Naive thymus-derived CD8-positive, alpha-beta T cell (primary cell): ENCODE results near the gene TYMP. TPM values are rescaled to one million over a fixed set of nuclear protein-coding genes. Genes with fewer than 3 reads are reported as not detected.

Experiments used
- polyA plus RNA-seq, 3 donors: library from polyadenylated mRNA; unstranded; fragments of 300-500 nt; fragmentation: Illumina TruSeq; gene quantifications; one replicate each; pipeline ENCODE4 v1.2.3, GENCODE V29; 2021
- total RNA-seq, 8 experiments: library from RNA in 2 of 8; stranded (reverse) in 2 of 8; gene quantifications; one replicate each; pipeline ENCODE4 v1.2.3 and lab custom pipeline; 2021 to 2026

The TYMP gene
- total and polyA plus RNA-seq, 5 experiments from 2014 or later = 1.9 to 5.5 (median 3.1) TPM

Other genes starting within 250 kb of the TYMP start
- gene PLXNB2, start 222.4 kb downstream of the TYMP start, total RNA-seq = 10 to 100 TPM; 14.3 to 16.7 TPM
- 1 to 10 TPM in 2 of 3 donors, under 1 TPM in 1; 0.72 to 4.1 (median 1.1) TPM for gene PLXNB2, start 222.4 kb downstream of the TYMP start, polyA plus RNA-seq
- 1 to 10 TPM; 7.0 to 9.1 TPM for gene DENND6B, start 203.0 kb downstream of the TYMP start, total RNA-seq
- gene DENND6B, start 203.0 kb downstream of the TYMP start, polyA plus RNA-seq = 1 to 10 TPM in 2 of 3 donors, under 1 TPM in 1; 0.53 to 1.1 (median 1.0) TPM
- gene PPP6R2, start 186.7 kb downstream of the TYMP start, total RNA-seq = 100 to 1,000 TPM in 1 of 2 experiments, 10 to 100 TPM in 1; 93.3 to 104 TPM
- gene PPP6R2, start 186.7 kb downstream of the TYMP start, polyA plus RNA-seq = 10 to 100 TPM; 13.3 to 29.1 (median 17.0) TPM
- gene SBF1, start 55.0 kb downstream of the TYMP start, total RNA-seq = 100 to 1,000 TPM; 221 to 222 TPM
- gene SBF1, start 55.0 kb downstream of the TYMP start, polyA plus RNA-seq = 10 to 100 TPM; 17.1 to 37.4 (median 17.6) TPM
- gene ADM2, start 48.5 kb downstream of the TYMP start, total RNA-seq = 1 to 10 TPM; 7.7 to 8.2 TPM
- under 1 TPM; 0.08 to 0.52 (median 0.21) TPM for gene ADM2, start 48.5 kb downstream of the TYMP start, polyA plus RNA-seq
- gene MIOX, start 43.2 kb downstream of the TYMP start, total RNA-seq = under 1 TPM in 1 of 2 experiments, not detected in 1; 0.52 TPM
- gene MIOX, start 43.2 kb downstream of the TYMP start, polyA plus RNA-seq = under 1 TPM in 1 of 3 donors, not detected in 2; 0.39 TPM
- gene LMF2, start 22.3 kb downstream of the TYMP start, total RNA-seq = 100 to 1,000 TPM; 120 to 128 TPM
- gene LMF2, start 22.3 kb downstream of the TYMP start, polyA plus RNA-seq = 10 to 100 TPM; 15.1 to 19.6 (median 17.6) TPM
- gene NCAPH2, start 21.8 kb downstream of the TYMP start, total RNA-seq = 10 to 100 TPM; 77.9 to 81.9 TPM
- 10 to 100 TPM; 34.8 to 41.5 (median 40.1) TPM for gene NCAPH2, start 21.8 kb downstream of the TYMP start, polyA plus RNA-seq
- 1 to 10 TPM in 1 of 2 experiments, not detected in 1; 2.7 TPM for gene SCO2, start 4.4 kb downstream of the TYMP start, total RNA-seq
- 1 to 10 TPM; 4.0 to 8.3 (median 6.8) TPM for gene SCO2, start 4.4 kb downstream of the TYMP start, polyA plus RNA-seq
- 1 to 10 TPM; 5.7 to 6.2 TPM for gene KLHDC7B, start 15.9 kb upstream of the TYMP start, total RNA-seq
- 1 to 10 TPM; 5.3 to 7.9 (median 6.5) TPM for gene KLHDC7B, start 15.9 kb upstream of the TYMP start, polyA plus RNA-seq
- gene SYCE3, start 32.9 kb upstream of the TYMP start, total RNA-seq = not detected
- gene SYCE3, start 32.9 kb upstream of the TYMP start, polyA plus RNA-seq = not detected
- 10 to 100 TPM; 94.7 to 97.5 TPM for gene CPT1B, start 48.4 kb upstream of the TYMP start, total RNA-seq
- 1 to 10 TPM in 1 of 3 donors, under 1 TPM in 1, not detected in 1; 0.23 to 1.3 TPM for gene CPT1B, start 48.4 kb upstream of the TYMP start, polyA plus RNA-seq
- 100 to 1,000 TPM; 205 to 215 TPM for gene CHKB, start 52.8 kb upstream of the TYMP start, total RNA-seq
- 10 to 100 TPM; 23.0 to 26.9 (median 25.1) TPM for gene CHKB, start 52.8 kb upstream of the TYMP start, polyA plus RNA-seq
- gene MAPK8IP2, start 70.8 kb upstream of the TYMP start, total RNA-seq = under 1 TPM; 0.22 to 0.62 TPM
- gene MAPK8IP2, start 70.8 kb upstream of the TYMP start, polyA plus RNA-seq = not detected
- 10 to 100 TPM; 88.4 to 88.9 TPM for gene ARSA, start 98.1 kb upstream of the TYMP start, total RNA-seq
- gene ARSA, start 98.1 kb upstream of the TYMP start, polyA plus RNA-seq = 1 to 10 TPM; 7.2 to 9.3 (median 7.3) TPM
- gene SHANK3, start 142.8 kb upstream of the TYMP start, total RNA-seq = under 1 TPM in 1 of 2 experiments, not detected in 1; 0.05 TPM
- not detected for gene SHANK3, start 142.8 kb upstream of the TYMP start, polyA plus RNA-seq
- not detected for gene ACR, start 208.2 kb upstream of the TYMP start, total RNA-seq
- gene ACR, start 208.2 kb upstream of the TYMP start, polyA plus RNA-seq = not detected